MG63 (cell line): ENCODE data around the gene SLC30A5. TPM values are rescaled to one million over a fixed set of nuclear protein-coding genes. Genes with fewer than 3 reads are reported as not detected.
"Not testable (repeated sequence)": the region's sequence is repeated elsewhere in the genome, so short reads cannot be mapped to it uniquely, and the experiment has no call there.

Source experiments
- DNase-seq: peaks from one replicate; pipeline ENCODE4 v3.0.0-alpha.2; 2020
- H3K27me3 ChIP-seq: fragments of 250-450 bp; sonication (Bioruptor Pico); 2 replicates; pipeline ENCODE4 v1.5.1; 2020; ENCODE audit warnings: mild to moderate bottlenecking, moderate library complexity
- H3K36me3 ChIP-seq: fragments of 250-450 bp; sonication (Bioruptor Pico); 2 replicates; pipeline ENCODE4 v1.5.1; 2020; ENCODE audit warnings: mild to moderate bottlenecking, moderate library complexity
- H3K4me3 ChIP-seq: fragments of 250-450 bp; sonication (Bioruptor Pico); 2 replicates; pipeline ENCODE4 v1.5.1; 2020; ENCODE audit warnings: mild to moderate bottlenecking, moderate library complexity
- H3K9me3 ChIP-seq: fragments of 250-450 bp; sonication (Bioruptor Pico); 2 replicates; pipeline ENCODE4 v1.5.1; 2020; ENCODE audit warnings: mild to moderate bottlenecking, moderate library complexity
- total RNA-seq: library from RNA; depleted of rRNA; stranded (reverse); fragments of >200 nt; shearing (Covaris generic); gene quantifications from 2 replicates; pipeline ENCODE4 v1.2.3, GENCODE V29; 2014; ENCODE audit warnings: low replicate concordance; rRNA removed

The SLC30A5 gene
- total RNA-seq, 1 experiment from 2014 or later, result 40.8 TPM

DNA sequence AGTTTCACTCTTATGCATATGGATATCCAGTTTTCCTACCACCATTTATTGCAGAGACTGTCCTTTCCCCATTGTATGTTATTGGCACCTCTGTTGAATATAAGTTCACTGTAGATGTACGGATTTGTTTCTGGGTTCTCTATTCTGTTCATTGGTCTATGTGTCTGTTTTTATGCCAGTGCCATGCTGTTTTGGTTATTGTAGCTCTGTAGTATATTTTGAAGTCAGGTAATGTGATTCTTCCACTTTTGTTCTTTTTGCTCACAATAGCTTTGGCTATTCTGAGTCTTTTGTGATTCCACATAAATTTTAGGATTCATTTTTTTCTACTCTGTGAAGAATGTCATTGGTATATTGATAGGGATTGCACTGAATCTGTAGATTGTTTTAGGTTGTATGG, 47.0 kb downstream of the SLC30A5 start:
- no peaks in the 10 kb centered on the region for H3K9me3 ChIP-seq
- no peaks in the 10 kb centered on the region for H3K27me3 ChIP-seq
- DNase-seq, result no peak
- no peak overlapping the region for H3K4me3 ChIP-seq
- H3K36me3 ChIP-seq, result no peaks in the 10 kb centered on the region; the same call in 1 of the 2 replicates

DNA sequence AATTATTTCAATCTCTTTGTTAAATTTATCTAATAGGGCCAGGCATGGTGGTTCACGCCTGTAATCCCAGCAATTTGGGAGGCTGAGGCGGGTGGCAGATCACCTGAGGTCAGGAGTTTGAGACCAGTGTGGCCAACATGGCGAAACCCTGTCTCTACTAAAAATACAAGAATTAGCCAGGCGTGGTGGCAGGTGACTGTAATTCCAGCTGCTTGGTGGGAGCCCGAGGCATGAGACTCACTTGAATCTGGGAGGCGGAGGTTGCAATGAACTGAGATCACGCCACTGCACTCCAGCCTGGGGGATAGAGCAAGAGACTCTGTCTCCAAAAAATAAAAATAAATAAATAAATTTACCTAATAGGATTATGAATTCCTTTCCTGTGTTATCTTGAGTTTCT, 54.8 kb downstream of the SLC30A5 start:
- DNase-seq, H3K4me3 ChIP-seq, H3K27me3 ChIP-seq, H3K36me3 ChIP-seq, H3K9me3 ChIP-seq: not testable (repeated sequence)

- no peak for DNase-seq
- Histone ChIP-seq H3K4me3 (no peak overlapping the region), H3K9me3 (no peaks in the 10 kb centered on the region), H3K36me3 (no peaks in the 10 kb centered on the region), H3K27me3 (no peaks in the 10 kb centered on the region)
These were observed 55.3 kb downstream of the SLC30A5 start for GRCh38 chr5:69148981-69149675.

DNA sequence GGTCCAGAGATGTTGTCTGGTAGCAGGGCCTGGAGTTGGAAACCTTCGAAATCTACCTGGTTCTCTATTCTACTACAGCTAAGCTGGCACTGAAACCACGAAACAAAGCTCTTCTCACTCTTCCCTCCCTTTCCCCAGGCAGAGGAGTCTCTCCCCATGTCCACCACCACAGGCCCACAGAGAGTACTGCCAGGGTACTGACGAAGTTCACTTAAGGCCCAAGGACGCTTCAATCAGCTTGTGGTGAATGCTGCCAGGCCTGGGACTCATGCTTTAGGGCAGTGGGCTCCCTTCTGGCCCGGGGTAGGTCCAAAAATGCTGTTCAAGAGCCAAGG, 55.8 kb downstream of the SLC30A5 start:
- no peaks in the 10 kb centered on the region for H3K27me3 ChIP-seq
- H3K9me3 ChIP-seq, result no peaks in the 10 kb centered on the region
- H3K4me3 ChIP-seq, result no peak overlapping the region
- DNase-seq, result no peak
- H3K36me3 ChIP-seq, result no peaks in the 10 kb centered on the region

GRCh38 chr5:69152731-69153130, 58.9 kb downstream of the SLC30A5 start:
- Histone ChIP-seq H3K27me3 (no peaks in the 10 kb centered on the region), H3K9me3 (no peaks in the 10 kb centered on the region), H3K36me3 (no peaks in the 10 kb centered on the region), H3K4me3 (no peak overlapping the region)
- DNase-seq, result no peak

DNA sequence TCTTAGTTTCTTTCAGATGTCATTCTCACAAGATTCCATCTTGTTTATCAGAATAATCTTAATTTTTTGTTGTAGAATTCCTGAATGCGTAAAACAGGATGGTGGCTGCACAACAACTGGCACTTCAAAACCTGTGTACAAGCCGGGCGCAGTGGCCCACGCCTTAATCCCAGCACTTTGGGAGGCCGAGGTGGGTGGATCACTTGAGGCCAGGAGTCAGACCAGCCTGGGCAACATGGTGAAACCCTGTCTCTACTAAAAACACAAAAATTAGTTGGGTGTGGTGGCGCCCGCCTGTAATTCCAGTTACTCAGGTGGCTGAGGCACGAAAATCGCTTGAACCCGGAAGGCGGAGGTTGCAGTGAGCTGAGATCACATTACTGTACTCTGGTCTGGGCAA, 62.6 kb downstream of the SLC30A5 start:
- DNase-seq, result no peak
- Histone ChIP-seq H3K36me3 (no peaks in the 10 kb centered on the region), H3K4me3 (no peak overlapping the region), H3K9me3 (no peaks in the 10 kb centered on the region), H3K27me3 (no peaks in the 10 kb centered on the region)

GRCh38 chr5:69158039-69158438, 64.2 kb downstream of the SLC30A5 start:
- DNase-seq, result no peak

GRCh38 chr5:69160651-69161050, 66.8 kb downstream of the SLC30A5 start:
- Histone ChIP-seq H3K9me3 (no peaks in the 10 kb centered on the region), H3K36me3 (no peaks in the 10 kb centered on the region), H3K4me3 (no peak overlapping the region), H3K27me3 (no peaks in the 10 kb centered on the region)
- DNase-seq, result no peak

More at GRCh38 chr5:69158039-69158438, 64.2 kb downstream of the SLC30A5 start:
- H3K4me3 ChIP-seq, result no peak overlapping the region
- no peaks in the 10 kb centered on the region for H3K9me3 ChIP-seq
- H3K36me3 ChIP-seq, result no peaks in the 10 kb centered on the region
- H3K27me3 ChIP-seq, result no peaks in the 10 kb centered on the region

GRCh38 chr5:69166686-69167492, 73.1 kb downstream of the SLC30A5 start, which contains the start of gene CCNB1:
Gene CCNB1 (plus strand): TSS chr5:69167150. CDS start chr5:69167263, 113 bp downstream.
- H3K9me3 ChIP-seq, result no peaks in the 10 kb centered on the region
- H3K27me3 ChIP-seq, result no peaks in the 10 kb centered on the region
- DNase-seq, result peak; percentile 98
- peaks cover 44% of the 10 kb centered on the region for H3K36me3 ChIP-seq
- peak within 1 kb of the TSS; percentile 83 for H3K4me3 ChIP-seq

DNA sequence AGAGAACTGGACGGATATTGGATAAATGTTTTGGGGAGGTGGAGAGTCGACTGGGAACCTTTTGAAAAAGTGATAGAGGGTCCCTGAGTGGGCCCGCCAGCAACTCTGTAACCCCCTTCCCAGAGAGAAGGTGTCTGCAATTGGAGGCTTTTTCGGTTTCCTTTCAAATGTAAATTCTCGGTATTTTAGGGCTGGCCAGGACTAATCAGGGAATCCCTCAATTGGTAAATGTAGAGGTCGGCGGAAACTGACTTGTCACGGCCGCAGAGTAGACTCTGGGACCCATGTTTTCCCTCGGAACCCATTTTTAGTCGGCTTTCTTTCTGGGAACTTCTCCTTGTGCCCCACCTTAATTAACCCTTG, 73.7 kb downstream of the SLC30A5 start:
- no peak for DNase-seq
- H3K4me3 ChIP-seq, result peak overlapping the region; percentile 83
- H3K9me3 ChIP-seq, result no peaks in the 10 kb centered on the region
- no peaks in the 10 kb centered on the region for H3K27me3 ChIP-seq
- H3K36me3 ChIP-seq, result peaks cover 49% of the 10 kb centered on the region

GRCh38 chr5:69167929-69168328, 74.1 kb downstream of the SLC30A5 start:
- H3K27me3 ChIP-seq, result no peaks in the 10 kb centered on the region
- peak overlapping the region; percentile 83 for H3K4me3 ChIP-seq
- peaks cover 51% of the 10 kb centered on the region for H3K36me3 ChIP-seq
- no peak for DNase-seq
- H3K9me3 ChIP-seq, result no peaks in the 10 kb centered on the region

DNA sequence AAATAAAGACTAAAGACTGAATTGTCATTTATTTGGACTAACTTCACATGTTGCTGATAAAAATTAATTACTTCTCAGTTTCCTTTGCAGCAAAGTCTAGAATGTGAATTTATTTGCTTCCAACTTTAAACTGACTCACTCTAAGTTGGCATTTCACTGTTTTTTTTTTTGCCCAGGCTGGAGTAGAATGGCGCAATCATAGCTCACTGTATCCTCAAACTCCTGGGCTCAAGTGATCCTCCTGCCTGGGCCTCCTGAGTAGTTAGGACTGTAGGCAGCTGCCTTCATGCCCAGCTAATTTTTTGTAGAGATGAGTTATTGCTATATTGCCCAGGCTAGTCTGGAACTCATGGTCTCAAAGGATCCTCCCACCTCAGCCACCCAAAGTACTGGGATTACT, 76.7 kb downstream of the SLC30A5 start:
- Histone ChIP-seq H3K9me3 (no peaks in the 10 kb centered on the region), H3K4me3 (no peak overlapping the region), H3K27me3 (no peaks in the 10 kb centered on the region), H3K36me3 (peaks cover 75% of the 10 kb centered on the region)
- no peak for DNase-seq

DNA sequence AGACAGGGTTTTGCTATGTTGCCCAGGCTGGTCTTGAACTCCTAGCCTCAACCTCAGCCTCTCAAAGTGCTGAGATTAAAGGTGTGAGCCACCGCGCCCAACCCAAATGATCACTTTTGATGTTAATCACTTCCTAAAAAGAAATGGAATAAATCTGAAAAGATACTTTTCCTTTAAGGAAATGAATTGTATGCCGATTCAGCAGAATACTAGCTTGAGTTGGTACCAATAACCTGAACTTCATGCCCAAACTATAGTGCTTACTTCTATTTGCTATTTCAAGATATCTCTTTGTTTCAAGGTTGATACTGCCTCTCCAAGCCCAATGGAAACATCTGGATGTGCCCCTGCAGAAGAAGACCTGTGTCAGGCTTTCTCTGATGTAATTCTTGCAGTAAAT, 77.2 kb downstream of the SLC30A5 start:
- H3K4me3 ChIP-seq, result no peak overlapping the region
- H3K27me3 ChIP-seq, result no peaks in the 10 kb centered on the region
- no peak for DNase-seq
- H3K9me3 ChIP-seq, result no peaks in the 10 kb centered on the region
- peaks cover 78% of the 10 kb centered on the region for H3K36me3 ChIP-seq

Other genes with a start within 250 kb of the SLC30A5 start
- 310 and 430 TPM in 2 replicates for gene CCNB1, start 73.1 kb downstream of the SLC30A5 start, total RNA-seq
- gene CENPH, start 95.6 kb downstream of the SLC30A5 start, total RNA-seq, result 33.6 and 64.3 TPM in 2 replicates
- gene CDK7, start 140.9 kb downstream of the SLC30A5 start, total RNA-seq, result 48.3 and 56.2 TPM in 2 replicates
- 2.1 and 5.3 TPM in 2 replicates for gene CCDC125, start 238.8 kb downstream of the SLC30A5 start, total RNA-seq